Left ventricle myocardium inferior (tissue), 1 donor: ENCODE data around the gene VSIG4. TPM values are rescaled to one million over a fixed set of nuclear protein-coding genes. Genes with fewer than 3 reads are reported as not detected.
A peak's percentile ranks its signal among the peaks of the same experiment; 100 is the strongest.
"Not testable (repeated sequence)": the region's sequence is repeated elsewhere in the genome, so short reads cannot be mapped to it uniquely, and the experiment has no call there.

Source experiments
- DNase-seq: peaks from one replicate; pipeline ENCODE4 v3.0.0-alpha.2; 2020
- H3K27ac ChIP-seq: fragments of 200-600 bp; replicated peaks from 2 replicates; pipeline ENCODE4 v1.8.0; 2021
- H3K27me3 ChIP-seq: fragments of 200-600 bp; 2 replicates; pipeline ENCODE4 v1.8.0; 2021; ENCODE audit warnings: low read depth
- H3K36me3 ChIP-seq: fragments of 200-600 bp; 2 replicates; pipeline ENCODE4 v1.8.0; 2021
- H3K4me1 ChIP-seq: fragments of 200-600 bp; 2 replicates; pipeline ENCODE4 v1.8.0; 2021
- H3K4me3 ChIP-seq: fragments of 200-600 bp; 2 replicates; pipeline ENCODE4 v1.8.0; 2021; ENCODE audit warnings: mild to moderate bottlenecking, moderate library complexity
- H3K9me3 ChIP-seq: fragments of 200-600 bp; replicated peaks from 2 replicates; pipeline ENCODE4 v1.8.0; 2021
- intact Hi-C: fragments of 100-400 bp; cut with micrococcal nuclease; formaldehyde crosslinking; loops from one replicate; pipeline ENCODE4 v1.11.0; 2022
- long read RNA-seq: library from polyadenylated mRNA; unstranded; transcript quantifications from one replicate; pipeline ENCODE4 v2.0.0, GENCODE V29; 2021
- total RNA-seq: library from RNA; stranded (reverse); fragmentation: NEBNext Ultra II Directional; extraction: Animal tissue kit (Norgen Biotek cat#: 25700); gene quantifications from one replicate; pipeline ENCODE4 v1.2.1, GENCODE V29; 2021
- TF ChIP-seq, protein P1 (sequence below): fragments of 200-600 bp; IDR thresholded peaks from 2 replicates; pipeline ENCODE4 v1.8.0; 2021; ENCODE audit warnings: antibody characterized with exemption, mild to moderate bottlenecking, borderline replicate concordance
- donor health status: DM: no; HTN: yes; CAD: no; lungs with severe emphysema.

VSIG4 gene, protein sequence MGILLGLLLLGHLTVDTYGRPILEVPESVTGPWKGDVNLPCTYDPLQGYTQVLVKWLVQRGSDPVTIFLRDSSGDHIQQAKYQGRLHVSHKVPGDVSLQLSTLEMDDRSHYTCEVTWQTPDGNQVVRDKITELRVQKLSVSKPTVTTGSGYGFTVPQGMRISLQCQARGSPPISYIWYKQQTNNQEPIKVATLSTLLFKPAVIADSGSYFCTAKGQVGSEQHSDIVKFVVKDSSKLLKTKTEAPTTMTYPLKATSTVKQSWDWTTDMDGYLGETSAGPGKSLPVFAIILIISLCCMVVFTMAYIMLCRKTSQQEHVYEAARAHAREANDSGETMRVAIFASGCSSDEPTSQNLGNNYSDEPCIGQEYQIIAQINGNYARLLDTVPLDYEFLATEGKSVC
- 41.7 TPM for total RNA-seq
- long read RNA-seq, transcript VSIG4-201 (8 exons, 1,834 nt), result major isoform, 10 of 19 reads
- long read RNA-seq, partial matches to known transcripts, result 2 of 19 reads
- long read RNA-seq, other reads (novel, unspliced or antisense), result 3 of 19 reads

DNA sequence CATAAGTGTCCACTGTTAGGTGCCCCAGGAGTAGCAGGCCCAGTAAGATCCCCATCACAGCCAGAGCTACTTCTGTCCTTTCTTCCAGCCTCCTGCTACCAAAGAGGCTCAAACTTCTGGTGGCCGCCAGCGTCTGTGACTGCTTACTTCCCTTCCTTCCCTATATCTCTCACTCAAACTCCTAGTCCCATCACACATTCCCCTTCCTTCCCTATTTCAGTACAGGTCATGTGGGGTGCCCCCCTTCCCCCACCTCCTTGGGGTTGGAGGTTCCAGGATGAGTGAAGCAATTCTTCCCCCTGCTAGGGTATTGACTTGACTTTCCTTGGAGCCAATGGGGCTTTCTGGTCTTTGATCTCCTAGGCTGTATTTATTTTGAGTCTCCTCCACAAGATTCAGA is at the start of gene VSIG4:
VSIG4 (minus strand) TSS at position 137 of the 400 bp plus-strand sequence; CDS start at position 55, 82 bp downstream.
- no peaks in the 10 kb centered on the region for H3K9me3 ChIP-seq
- H3K4me3 ChIP-seq, result peak within 1 kb of the TSS; percentile 30
- intact Hi-C loops, result no loop called here
- H3K27ac ChIP-seq, result no peak within 1 kb of the TSS
- TF ChIP-seq, protein P1, sequence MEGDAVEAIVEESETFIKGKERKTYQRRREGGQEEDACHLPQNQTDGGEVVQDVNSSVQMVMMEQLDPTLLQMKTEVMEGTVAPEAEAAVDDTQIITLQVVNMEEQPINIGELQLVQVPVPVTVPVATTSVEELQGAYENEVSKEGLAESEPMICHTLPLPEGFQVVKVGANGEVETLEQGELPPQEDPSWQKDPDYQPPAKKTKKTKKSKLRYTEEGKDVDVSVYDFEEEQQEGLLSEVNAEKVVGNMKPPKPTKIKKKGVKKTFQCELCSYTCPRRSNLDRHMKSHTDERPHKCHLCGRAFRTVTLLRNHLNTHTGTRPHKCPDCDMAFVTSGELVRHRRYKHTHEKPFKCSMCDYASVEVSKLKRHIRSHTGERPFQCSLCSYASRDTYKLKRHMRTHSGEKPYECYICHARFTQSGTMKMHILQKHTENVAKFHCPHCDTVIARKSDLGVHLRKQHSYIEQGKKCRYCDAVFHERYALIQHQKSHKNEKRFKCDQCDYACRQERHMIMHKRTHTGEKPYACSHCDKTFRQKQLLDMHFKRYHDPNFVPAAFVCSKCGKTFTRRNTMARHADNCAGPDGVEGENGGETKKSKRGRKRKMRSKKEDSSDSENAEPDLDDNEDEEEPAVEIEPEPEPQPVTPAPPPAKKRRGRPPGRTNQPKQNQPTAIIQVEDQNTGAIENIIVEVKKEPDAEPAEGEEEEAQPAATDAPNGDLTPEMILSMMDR, result no peak
- peak; percentile 22 for DNase-seq
- no peaks in the 10 kb centered on the region for H3K36me3 ChIP-seq
- H3K4me1 ChIP-seq, result no peaks in the 10 kb centered on the region
- H3K27me3 ChIP-seq, result no peaks in the 10 kb centered on the region

DNA sequence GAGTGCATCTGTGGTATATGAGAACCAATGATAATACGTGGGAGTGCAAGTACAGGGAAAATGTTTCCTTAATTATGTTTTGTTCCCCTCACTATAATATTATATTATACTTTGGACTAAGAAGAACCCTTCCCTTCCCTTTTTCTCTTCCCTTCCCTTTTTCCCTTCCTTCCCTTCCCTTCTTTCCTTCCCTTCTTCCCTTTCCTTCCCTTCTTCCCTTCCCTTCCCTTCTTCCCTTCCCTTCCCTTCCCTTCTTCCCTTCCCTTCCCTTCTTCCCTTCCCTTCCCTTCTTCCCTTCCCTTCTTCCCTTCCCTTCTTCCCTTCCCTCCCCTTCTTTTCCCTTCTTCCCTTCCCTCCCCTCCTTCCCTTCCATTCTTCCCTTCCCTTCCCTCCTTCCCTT is 36.9 kb upstream of the VSIG4 start:
- Histone ChIP-seq H3K36me3 (no peaks in the 10 kb centered on the region), H3K4me3 (no peak overlapping the region), H3K9me3 (no peaks in the 10 kb centered on the region), H3K27me3 (no peaks in the 10 kb centered on the region), H3K27ac (no peak overlapping the region), H3K4me1 (no peaks in the 10 kb centered on the region)
- TF ChIP-seq, protein P1, result no peak
- intact Hi-C loops, result no loop called here
- DNase-seq, result no peak

DNA sequence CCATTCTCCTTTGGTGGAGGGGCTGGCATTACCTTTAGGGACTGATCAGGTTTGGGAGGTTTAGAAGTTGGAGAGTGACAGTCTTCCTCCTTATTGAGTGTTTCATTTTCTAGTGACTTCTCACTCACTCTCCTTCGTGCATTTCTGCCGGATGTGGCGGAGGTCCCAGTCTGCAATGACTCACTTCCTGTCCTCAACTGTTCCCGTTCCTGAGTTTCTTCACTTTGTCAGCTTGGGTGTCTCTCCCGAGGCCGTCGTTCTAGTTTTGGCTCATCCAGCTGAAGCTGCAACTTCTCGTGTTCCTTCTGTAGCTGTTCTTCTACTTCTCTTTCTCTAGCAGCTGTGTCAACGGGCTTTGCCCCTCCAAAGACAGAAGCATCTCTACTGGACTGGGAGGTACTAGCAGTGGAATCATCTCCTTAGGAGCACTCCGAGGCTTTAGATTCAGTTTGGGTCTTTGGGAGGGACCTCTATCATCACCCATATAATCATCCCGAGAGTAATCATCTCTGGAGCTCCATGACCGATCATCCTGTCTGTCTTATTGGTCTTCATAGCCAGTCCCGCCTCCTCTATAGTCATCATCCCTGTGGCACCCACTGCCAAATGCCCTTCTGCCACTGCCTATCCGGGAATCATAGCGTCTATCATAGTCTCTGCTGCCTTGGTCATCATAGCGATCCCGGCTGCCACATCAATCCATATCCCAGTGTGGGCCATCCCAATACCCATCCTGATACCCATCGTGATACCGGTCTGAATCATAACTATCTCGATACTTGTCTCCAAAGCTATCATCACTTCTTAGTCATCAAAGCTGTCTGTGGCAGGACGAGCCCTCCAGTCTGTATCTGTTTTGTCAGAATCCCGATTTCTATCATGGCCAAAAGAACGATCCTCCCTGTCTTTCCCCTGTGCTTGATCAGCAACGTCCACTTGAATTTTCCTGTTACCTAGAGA is 35.3 kb upstream of the VSIG4 start:
- no peak overlapping the region for H3K4me3 ChIP-seq
- H3K27ac ChIP-seq, result peak overlapping the region; percentile 5

DNA sequence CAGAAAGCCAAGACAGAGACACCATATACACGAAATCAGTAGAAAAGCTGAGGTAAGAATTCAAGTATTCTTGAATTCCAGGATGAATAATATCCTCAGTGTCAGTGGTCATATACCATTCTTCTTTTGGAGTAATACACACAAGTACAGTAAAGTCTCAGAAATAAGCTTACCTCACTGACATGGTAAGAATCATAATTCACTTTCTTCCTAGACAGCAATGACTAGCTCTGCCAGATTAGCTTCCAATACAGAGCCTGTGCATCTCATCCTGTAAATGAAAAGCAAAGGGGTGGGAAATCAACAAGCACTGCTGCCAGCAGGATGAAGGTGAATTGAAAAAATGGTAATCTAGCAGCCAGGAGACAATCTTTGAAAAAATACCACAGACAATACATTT is 31.2 kb upstream of the VSIG4 start:
- intact Hi-C loops, result no loop called here
- TF ChIP-seq, protein P1, result no peak
- H3K4me3 ChIP-seq, result no peak overlapping the region
- H3K4me1 ChIP-seq, result no peaks in the 10 kb centered on the region
- H3K27me3 ChIP-seq, result no peaks in the 10 kb centered on the region
- no peaks in the 10 kb centered on the region for H3K9me3 ChIP-seq
- H3K36me3 ChIP-seq, result no peaks in the 10 kb centered on the region
- no peak for DNase-seq
- no peak overlapping the region for H3K27ac ChIP-seq

More for the DNA sequence above, 35.3 kb upstream of the VSIG4 start:
- Histone ChIP-seq H3K9me3 (no peaks in the 10 kb centered on the region), H3K36me3 (no peaks in the 10 kb centered on the region), H3K4me1 (no peaks in the 10 kb centered on the region), H3K27me3 (no peaks in the 10 kb centered on the region)
- peak; percentile 22 for DNase-seq
- TF ChIP-seq, protein P1, result no peak
- intact Hi-C loops, result no loop called here

DNA sequence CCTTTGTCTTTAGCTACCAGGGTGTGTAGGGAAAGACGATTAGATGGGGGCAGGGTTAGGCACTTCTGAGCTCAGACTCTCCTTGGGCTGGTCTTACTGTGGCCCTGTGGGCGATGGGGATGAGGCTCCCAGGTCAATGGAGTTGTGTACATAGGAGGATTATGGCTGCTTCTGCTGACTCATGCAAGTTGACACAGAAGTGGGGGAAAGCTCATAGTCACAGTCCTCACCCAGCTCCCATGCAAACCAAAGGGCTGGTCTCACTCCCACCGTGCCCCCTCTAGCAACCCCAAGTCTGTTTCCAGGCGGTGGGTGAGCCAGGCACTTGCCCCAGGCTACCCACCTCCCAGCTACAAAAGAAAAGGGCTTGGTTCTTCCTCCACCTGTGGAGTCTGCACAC is 24.4 kb upstream of the VSIG4 start:
- H3K27me3 ChIP-seq, result no peaks in the 10 kb centered on the region
- DNase-seq, result no peak
- TF ChIP-seq, protein P1, result no peak
- intact Hi-C loops, result no loop called here
- H3K4me1 ChIP-seq, result no peaks in the 10 kb centered on the region
- no peaks in the 10 kb centered on the region for H3K9me3 ChIP-seq
- H3K27ac ChIP-seq, result no peak overlapping the region
- no peak overlapping the region for H3K4me3 ChIP-seq
- H3K36me3 ChIP-seq, result no peaks in the 10 kb centered on the region

DNA sequence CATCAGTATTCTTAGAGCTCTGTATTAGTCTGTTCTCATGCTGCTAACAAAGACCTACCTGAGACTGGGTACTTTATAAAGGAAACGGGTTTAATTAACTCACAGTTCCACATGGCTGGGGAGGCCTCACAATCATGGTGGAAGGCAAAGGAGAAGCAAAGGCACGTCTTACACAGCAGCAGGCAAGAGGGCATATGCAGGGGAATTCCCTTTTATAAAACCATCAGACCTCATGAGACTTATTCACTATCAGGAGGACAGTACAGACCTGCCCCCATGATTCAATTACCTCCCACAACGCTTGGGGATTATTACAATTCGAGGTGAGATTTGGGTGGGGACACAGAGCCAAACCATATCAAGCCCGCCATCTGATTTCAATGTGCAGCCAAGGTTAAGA is 17.1 kb upstream of the VSIG4 start:
- H3K27ac ChIP-seq, H3K4me1 ChIP-seq, H3K27me3 ChIP-seq, DNase-seq, intact Hi-C loops, H3K9me3 ChIP-seq, H3K36me3 ChIP-seq, H3K4me3 ChIP-seq: not testable (repeated sequence)
